Gastrocnemius medialis (tissue), 4 donors: Measurements from ENCODE around the gene ZMAT3.

Source experiments
- POLR2A ChIP-seq, 2 donors: fragments of 450-650 bp; IDR thresholded peaks; one replicate each; pipeline ENCODE4 v1.6.1; 2017; ENCODE audit warnings: antibody characterized with exemption in 2 of 2, mild to moderate bottlenecking in 2 of 2, moderate library complexity in 2 of 2
- TF ChIP-seq, protein P1 (sequence below), 5 experiments: fragments of 450-650 bp in 3 of 5; fragments of 200-600 bp in 2 of 5; sonication (generic) in 2 of 5; IDR thresholded peaks in 4 of 5; conservative IDR thresholded peaks in 1 of 5; 1 replicate in 4 of 5; 2 replicates in 1 of 5; pipeline ENCODE4 v1.5.1; 2016 to 2019; ENCODE audit warnings: antibody characterized with exemption in 5 of 5, mild to moderate bottlenecking in 3 of 5, moderate library complexity in 3 of 5

DNA sequence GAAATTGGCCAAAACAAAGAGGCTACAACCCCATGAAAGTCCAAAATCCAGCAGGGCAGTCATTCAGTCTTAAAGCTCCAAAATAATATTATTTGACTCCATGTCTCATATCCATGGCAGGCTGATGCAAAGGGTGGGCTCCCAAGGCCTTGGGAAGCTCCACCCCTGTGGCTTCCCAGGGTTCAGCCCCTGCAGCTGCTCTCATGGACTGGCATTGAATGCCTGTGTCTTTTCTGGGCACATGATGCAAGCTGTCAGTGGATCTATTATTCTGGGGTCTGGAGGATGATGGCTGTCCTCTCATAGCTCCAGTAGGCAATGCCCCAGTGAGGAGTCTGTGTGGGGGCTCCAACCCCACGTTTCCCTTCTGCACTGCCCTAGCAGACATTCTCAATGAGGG is 81.8 kb downstream of the ZMAT3 start:
- TF ChIP-seq, protein P1, sequence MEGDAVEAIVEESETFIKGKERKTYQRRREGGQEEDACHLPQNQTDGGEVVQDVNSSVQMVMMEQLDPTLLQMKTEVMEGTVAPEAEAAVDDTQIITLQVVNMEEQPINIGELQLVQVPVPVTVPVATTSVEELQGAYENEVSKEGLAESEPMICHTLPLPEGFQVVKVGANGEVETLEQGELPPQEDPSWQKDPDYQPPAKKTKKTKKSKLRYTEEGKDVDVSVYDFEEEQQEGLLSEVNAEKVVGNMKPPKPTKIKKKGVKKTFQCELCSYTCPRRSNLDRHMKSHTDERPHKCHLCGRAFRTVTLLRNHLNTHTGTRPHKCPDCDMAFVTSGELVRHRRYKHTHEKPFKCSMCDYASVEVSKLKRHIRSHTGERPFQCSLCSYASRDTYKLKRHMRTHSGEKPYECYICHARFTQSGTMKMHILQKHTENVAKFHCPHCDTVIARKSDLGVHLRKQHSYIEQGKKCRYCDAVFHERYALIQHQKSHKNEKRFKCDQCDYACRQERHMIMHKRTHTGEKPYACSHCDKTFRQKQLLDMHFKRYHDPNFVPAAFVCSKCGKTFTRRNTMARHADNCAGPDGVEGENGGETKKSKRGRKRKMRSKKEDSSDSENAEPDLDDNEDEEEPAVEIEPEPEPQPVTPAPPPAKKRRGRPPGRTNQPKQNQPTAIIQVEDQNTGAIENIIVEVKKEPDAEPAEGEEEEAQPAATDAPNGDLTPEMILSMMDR (IDR thresholded peaks at IDR 0.05 in 4 of 5, conservative IDR thresholded peaks at IDR 0.05 in 1 of 5), result no peak
- TF ChIP-seq POLR2A (IDR thresholded peaks at IDR 0.05), result no peak
